Mucosa of descending colon (tissue), 3 donors: ENCODE data around the gene UTP14C. TPM values are rescaled to one million over a fixed set of nuclear protein-coding genes. Genes with fewer than 3 reads are reported as not detected.
"Not testable (repeated sequence)": the region's sequence is repeated elsewhere in the genome, so short reads cannot be mapped to it uniquely, and the experiment has no call there.

Experiments used
- ATAC-seq: fragments of 200-7000 bp; cut with Tn5 transposase; one replicate; pipeline ENCODE4 v1.9.1; 2020; ENCODE audit warnings: mild to moderate bottlenecking, moderate library complexity
- DNase-seq, 3 donors: peaks; one replicate each; pipeline ENCODE4 v3.0.0-alpha.2; 2020
- H3K36me3 ChIP-seq: fragments of 200-600 bp; one replicate; pipeline ENCODE4 v1.8.0; 2021; ENCODE audit warnings: low read depth, mild to moderate bottlenecking
- H3K4me1 ChIP-seq: fragments of 200-600 bp; one replicate; pipeline ENCODE4 v1.8.0; 2021; ENCODE audit warnings: low read depth, mild to moderate bottlenecking
- H3K4me3 ChIP-seq: fragments of 200-600 bp; one replicate; pipeline ENCODE4 v1.8.0; 2021; ENCODE audit warnings: mild to moderate bottlenecking
- H3K9me3 ChIP-seq: fragments of 200-600 bp; one replicate; pipeline ENCODE4 v1.8.0; 2021; ENCODE audit warnings: mild to moderate bottlenecking
- intact Hi-C, 2 donors: fragments of 100-400 bp; cut with DNase I in 1 of 2; cut with micrococcal nuclease in 1 of 2; formaldehyde crosslinking; loops; one replicate each; pipeline versions ENCODE4 v1.11.0 to v1.11.1; 2022; cut with DNase I, micrococcal nuclease
- total RNA-seq, 3 donors: library from RNA; stranded (reverse); fragmentation: NEBNext Ultra II Directional in 2 of 3; extraction: Animal tissue kit (Norgen Biotek cat#: 25700) in 2 of 3; gene quantifications; one replicate each; pipeline versions ENCODE4 v1.2.1 to v1.2.4, GENCODE V29; 2021 to 2023
- TF ChIP-seq, protein P1 (sequence below): fragments of 200-600 bp; IDR thresholded peaks from one replicate; pipeline ENCODE4 v1.8.0; 2022; ENCODE audit warnings: antibody characterized with exemption, mild to moderate bottlenecking
- donor health status: DM: no; HTN: no; CAD: no; lungs with moderate emphysema.
- donor health status: DM: no; HTN: no; CAD: no.
- donor health status: DM: no; HTN: yes; CAD: no.

Gene UTP14C
- total RNA-seq, 3 donors from 2014 or later: 17.4 to 21.9 (median 20.5) TPM

- H3K4me1 ChIP-seq: no peaks in the 10 kb centered on the region
- TF ChIP-seq, protein P1, sequence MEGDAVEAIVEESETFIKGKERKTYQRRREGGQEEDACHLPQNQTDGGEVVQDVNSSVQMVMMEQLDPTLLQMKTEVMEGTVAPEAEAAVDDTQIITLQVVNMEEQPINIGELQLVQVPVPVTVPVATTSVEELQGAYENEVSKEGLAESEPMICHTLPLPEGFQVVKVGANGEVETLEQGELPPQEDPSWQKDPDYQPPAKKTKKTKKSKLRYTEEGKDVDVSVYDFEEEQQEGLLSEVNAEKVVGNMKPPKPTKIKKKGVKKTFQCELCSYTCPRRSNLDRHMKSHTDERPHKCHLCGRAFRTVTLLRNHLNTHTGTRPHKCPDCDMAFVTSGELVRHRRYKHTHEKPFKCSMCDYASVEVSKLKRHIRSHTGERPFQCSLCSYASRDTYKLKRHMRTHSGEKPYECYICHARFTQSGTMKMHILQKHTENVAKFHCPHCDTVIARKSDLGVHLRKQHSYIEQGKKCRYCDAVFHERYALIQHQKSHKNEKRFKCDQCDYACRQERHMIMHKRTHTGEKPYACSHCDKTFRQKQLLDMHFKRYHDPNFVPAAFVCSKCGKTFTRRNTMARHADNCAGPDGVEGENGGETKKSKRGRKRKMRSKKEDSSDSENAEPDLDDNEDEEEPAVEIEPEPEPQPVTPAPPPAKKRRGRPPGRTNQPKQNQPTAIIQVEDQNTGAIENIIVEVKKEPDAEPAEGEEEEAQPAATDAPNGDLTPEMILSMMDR: no peak
- H3K9me3 ChIP-seq: no peaks in the 10 kb centered on the region
- no peaks in the 10 kb centered on the region for H3K36me3 ChIP-seq
- no peak overlapping the region for H3K4me3 ChIP-seq
- ATAC-seq (no peak), DNase-seq (no peak)
- intact Hi-C loops: no loop called here
Observed at GRCh38 chr13:51980908-51981307, 43.6 kb upstream of the UTP14C start.

DNA sequence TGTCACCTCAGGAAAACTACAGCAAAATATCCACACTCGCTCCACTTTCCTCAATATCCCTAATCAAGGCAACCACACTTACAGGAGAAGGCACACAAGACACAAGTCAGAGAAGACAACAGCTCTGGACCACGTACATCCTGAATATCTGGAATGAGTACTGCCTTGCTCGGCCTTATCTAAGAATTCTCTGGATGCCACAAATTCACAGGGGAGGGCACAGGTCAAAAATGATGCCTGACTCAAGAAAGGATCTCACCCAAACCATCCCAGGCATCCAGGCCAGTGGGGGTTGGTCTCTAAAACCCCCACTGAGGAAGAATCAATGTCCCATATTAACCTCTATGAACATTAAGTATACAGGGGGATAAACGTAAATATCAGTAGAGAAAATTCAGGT, 43.1 kb upstream of the UTP14C start:
- ATAC-seq (no peak), DNase-seq (no peak)
- TF ChIP-seq, protein P1: no peak
- H3K4me1 ChIP-seq: no peaks in the 10 kb centered on the region
- H3K4me3 ChIP-seq: no peak overlapping the region
- intact Hi-C loops: no loop called here
- H3K36me3 ChIP-seq: no peaks in the 10 kb centered on the region
- no peaks in the 10 kb centered on the region for H3K9me3 ChIP-seq

DNA sequence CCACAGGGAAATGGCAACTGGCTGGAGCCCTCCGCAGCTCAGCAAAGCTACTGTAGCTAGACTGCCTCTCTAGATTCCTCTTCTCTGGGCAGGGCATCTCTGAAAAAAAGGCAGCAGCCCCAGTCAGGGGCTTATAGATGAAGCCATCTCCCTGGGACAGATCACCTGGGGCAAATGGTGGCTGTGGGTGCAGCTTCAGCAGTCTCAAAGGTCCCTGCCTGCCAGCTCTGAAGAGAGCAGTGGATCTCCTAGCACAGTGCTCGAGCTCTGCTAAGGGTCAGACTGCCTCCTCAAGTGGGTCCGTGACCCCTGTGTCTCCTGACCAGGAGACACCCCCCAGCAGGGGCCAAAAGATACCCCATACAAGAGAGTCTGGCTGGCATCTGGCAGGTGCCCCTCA, 41.2 kb upstream of the UTP14C start:
- H3K4me3 ChIP-seq, H3K4me1 ChIP-seq, H3K9me3 ChIP-seq, H3K36me3 ChIP-seq, DNase-seq, intact Hi-C loops, ATAC-seq: not testable (repeated sequence)

DNA sequence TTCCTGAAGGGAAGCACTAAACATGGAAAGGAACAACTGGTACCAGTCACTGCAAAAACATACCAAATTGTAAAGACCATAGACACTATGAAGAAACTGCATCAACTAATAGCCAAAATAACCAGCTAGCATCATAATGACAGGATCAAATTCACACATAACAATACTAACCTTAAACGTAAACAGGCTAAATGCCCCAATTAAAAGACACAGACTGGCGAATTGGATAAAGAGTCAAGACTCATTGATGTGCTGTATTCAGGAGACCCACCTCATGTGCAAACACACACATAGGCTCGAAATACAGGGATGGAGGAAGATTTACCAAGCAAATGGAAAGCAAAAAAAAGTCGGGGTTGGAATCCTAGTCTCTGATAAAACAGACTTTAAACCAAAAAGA, 39.6 kb upstream of the UTP14C start:
- H3K4me1 ChIP-seq, H3K4me3 ChIP-seq, intact Hi-C loops, H3K36me3 ChIP-seq, ATAC-seq, DNase-seq, H3K9me3 ChIP-seq: not testable (repeated sequence)

DNA sequence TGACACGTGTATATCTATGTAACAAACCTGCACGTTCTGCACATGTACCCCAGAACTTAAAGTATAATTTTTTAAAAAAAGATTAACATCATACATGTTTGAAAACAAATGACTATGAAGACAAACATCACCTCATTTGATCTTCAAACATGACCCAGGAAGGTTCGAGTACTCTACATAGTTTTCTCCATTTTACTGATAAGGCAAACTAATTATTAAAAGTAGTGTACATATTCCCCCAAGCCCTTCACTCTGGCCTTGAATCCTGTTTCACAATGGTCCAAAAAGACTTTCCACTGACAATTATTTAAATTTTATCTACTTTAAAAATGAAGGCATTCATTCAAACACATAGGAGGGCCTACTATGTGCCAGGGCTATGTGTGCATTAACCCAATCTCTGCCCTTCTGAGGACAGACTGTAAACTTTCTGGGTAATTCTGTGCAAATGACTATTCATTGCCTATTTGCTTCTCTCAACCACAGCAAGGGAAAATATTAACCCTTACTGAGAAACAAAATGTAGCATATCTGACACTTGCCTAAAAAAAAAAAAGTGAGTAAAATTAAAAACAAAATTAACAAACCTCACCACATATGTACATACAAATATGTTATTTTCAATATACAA, 35.4 kb upstream of the UTP14C start:
- H3K4me1 ChIP-seq: no peaks in the 10 kb centered on the region
- TF ChIP-seq, protein P1: no peak
- no peaks in the 10 kb centered on the region for H3K36me3 ChIP-seq
- no peak for DNase-seq
- intact Hi-C loops: no loop called here
- ATAC-seq: no peak
- H3K4me3 ChIP-seq: no peak overlapping the region
- H3K9me3 ChIP-seq: no peaks in the 10 kb centered on the region

DNA sequence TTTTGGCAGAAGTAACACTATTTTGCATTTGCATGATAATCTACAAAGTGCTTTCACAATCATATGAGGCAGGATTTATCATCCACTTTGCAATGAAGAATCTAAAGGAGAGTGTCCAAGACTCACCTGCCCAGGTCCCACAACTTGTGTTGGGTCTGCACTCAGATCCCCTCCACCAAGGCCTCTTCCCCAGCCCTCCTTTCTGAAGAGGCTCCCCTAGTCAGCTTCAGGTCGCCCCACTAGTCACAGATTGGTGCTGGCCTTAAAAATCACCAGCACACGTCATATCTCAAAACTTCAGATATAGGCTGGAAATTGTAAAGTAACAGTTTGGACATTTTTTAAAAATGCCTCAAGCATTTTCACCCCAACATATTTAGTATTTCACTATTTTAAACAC, 30.8 kb upstream of the UTP14C start:
- TF ChIP-seq, protein P1: no peak
- Histone ChIP-seq H3K36me3 (no peaks in the 10 kb centered on the region), H3K4me1 (peaks cover 16% of the 10 kb centered on the region), H3K9me3 (no peaks in the 10 kb centered on the region), H3K4me3 (no peak overlapping the region)
- ATAC-seq: no peak
- intact Hi-C loops: loop anchor here in 1 of 2 donors (10.0 kb wide), 1 partner anchor 131 kb away; the partner anchor contains the start of gene NEK5
- no peak for DNase-seq
